GM21447 (cell line): ENCODE results near the gene ACTN3.
"Not testable (repeated sequence)": the region's sequence is repeated elsewhere in the genome, so short reads cannot be mapped to it uniquely, and the experiment has no call there.

ENCODE experiments used
- ATAC-seq: cut with Tn5 transposase; IDR thresholded peaks from one replicate; pipeline ENCODE4 v1.9.1; 2021; ENCODE audit not compliant: unreplicated experiment

Gene ACTN3

DNA sequence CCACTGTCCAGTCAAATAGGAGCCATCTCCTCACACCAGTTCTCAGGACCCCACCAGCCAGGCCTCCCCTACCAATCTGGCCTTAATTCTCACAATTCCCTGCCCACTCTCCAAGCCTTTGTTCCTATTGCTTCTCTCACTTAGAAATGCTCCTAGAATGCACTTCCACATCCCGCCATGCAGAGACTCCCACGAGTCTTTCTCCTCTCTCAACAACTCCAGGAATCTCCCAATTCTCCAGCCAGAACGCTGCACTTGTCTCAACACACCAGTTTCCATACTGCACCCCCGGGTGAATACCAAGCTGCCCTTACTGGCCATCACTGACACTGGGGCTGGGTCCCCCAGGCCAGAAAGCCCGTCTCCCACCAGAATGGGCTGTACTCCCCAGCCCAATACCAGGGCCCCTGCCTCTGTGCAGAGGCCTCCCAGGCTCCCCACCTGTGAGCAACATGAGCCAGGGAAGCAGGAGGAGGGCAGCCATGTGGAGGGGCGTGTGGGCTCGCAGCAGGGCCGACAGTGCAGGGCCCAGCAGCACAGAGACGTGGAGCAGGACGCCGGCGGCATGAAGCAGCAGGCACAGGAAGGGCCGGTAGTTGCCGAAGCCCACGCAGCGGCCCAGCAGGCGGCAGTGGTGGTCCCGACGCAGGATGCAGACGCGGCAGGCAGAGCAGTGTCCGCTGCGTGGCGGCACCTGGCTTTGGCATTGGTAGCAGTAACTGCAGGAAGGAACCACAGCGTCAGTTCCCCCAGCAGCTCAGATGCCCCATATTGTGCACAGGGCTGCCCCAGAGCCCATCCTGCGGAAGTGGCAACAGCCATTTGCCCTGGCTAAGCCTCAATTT, 3.2 kb upstream of the ACTN3 start:
- no peak for ATAC-seq

DNA sequence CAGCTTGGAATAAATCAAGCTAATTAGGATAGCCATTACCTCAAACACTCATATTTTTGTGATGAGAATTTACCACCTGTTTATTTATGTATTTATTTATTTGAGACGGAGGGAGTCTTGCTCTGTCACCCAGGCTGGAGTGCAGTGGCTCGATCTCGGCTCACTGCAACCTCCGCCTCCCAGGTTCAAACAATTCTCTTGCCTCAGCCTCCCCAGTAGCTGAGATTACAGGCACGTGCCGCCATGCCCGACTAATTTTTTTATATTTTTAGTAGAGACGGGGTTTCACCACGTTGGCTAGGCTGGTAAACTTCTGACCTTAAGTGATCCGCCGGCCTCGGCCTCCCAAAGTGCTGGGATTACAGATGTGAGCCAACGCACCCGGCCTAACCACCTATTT, 1.8 kb upstream of the ACTN3 start:
- ATAC-seq, result not testable (repeated sequence)

DNA sequence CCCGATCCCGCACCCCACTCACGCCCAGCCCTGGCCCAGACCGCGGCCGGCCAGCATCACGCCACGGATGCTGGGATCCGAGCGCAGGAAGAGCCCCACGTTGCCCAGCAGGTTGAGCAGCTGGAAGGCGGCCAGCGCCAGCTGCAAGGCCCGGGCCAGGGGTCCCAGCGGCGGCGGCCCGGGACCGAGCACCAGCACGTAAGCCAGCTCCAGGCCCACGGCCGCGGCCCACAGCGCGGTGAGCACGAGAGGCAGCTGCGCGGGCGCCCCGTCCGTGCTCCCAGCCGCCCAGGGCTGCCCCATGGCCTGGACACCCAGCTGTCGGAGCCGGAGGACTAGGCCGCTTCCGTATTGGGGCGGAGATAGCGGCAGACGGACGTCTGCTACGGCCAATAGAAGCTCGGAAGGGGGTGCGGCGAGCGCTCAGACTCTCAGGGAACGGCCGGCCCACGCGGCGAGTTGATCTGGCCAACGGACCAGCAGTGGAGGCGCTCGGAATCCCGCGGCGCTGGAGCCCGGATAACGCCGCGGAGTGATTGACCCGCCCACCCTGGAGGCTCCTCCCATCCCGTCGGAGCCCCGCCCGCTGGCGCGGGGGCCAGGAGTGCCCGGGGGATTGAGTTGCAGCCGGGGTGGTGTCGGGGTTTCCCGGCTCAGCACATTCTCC, 869 bp upstream of the ACTN3 start, which contains the start of gene ZDHHC24:
ZDHHC24 (minus strand) TSS at position 348 of the 667 bp plus-strand sequence; CDS start at position 303, 45 bp downstream.
- ATAC-seq, result peak; percentile 88

DNA sequence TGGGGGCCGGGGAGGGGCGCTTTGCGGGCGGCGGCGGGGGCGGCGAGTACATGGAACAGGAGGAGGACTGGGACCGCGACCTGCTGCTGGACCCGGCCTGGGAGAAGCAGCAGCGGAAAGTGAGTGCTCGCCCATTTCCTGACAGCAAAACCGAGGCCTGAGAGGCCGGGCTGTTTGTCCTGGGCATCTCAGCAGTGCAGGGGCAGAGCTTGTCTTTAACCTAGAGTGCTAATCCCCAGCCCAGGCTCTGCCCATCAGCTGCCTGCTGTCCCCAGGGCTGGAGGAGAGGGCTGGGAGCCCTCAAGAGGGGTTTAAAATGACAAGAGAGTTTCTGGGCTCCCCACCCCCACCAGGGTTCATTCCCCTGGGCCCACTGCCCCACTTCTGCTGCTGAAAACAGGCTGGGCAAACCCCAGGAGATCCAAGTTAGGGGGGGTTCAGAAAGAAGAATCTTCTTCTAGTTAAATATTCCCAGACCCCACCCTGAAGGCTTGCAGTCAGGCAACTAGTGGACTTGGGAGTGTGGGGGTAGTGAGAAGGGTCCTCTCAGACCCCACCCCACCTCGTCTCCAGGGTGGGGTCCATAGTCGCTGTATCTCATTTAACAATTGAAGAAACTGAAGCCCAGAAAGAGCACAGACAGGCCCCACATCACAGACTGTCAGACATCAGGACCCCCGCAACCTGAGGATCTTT, 411 bp downstream of the ACTN3 start:
- ATAC-seq, result no peak

DNA sequence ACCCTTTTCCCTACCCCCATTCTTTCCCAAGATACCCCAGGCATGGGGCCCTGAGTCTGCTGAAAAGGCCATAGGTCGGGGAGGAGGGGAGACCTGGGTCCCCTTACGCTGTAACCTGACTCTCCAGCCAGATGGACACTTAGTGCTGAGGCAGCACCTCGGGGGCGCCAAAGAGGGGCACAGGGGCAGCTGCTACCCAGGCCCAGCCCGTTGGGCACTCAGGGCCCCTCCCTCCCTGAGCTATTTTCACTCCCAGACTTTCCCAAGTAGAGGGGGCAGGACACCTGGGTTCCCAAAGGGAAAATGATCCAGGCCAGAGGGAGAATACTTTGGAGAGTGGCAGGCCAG, 933 bp downstream of the ACTN3 start:
- no peak for ATAC-seq

DNA sequence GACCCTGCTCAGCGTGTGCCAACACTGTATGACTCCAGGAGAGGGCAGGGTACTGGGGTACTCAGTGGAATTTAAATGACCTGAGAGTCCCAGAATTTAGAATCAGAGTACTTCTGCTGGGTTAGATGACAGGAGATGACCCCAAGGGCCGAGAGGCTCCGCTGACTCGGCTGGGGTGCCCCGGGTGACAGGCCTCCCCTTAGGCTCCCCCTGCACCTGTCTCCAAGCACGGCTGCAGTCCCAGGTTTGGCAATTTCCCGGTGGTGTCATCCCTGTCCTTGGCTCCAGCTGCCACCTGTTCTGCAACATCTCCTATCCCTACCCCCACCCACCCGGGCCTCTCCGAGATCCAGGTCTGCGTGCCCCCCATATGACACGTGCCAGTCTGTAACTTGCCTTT, 1.3 kb downstream of the ACTN3 start:
- no peak for ATAC-seq

DNA sequence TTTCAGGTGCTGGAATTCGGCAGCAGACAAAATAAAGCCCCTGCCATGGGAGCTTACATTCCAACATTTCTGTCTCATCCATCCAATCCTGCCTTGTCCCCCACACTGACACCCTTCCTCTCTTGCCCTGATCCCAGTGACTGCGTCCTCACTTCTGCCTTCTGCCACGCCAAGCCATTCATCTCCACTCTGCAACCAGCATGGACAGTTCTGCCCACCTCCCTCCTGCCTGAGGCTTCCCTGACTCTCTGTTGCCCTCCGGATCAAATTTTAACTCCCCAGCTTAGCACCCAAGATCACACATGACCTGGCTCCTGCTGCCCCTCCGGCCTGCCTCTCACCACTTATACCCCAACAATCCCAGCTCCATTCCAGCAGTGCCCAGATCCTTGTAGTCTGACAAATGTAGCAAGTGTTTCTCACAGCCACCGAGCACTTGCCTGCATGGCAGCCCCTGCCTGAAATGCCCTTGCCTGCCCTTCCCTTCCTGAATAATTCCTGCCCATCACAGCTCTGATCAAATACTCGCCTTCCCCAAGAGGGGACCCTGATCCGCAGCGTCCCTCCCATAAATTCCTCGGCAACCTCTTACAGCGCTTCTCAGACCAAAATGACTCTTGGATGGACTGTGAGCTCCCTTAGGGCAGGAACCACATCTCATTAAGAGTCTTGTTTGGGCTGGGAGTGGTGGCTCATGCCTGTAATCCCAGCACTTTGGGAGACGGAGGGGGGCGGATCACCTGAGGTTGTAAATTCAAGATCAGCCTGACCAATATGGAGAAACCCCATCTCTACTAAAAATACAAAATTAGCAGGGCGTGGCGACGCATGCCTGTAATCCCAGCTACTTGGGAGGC, 2.3 kb downstream of the ACTN3 start:
- ATAC-seq, result no peak

DNA sequence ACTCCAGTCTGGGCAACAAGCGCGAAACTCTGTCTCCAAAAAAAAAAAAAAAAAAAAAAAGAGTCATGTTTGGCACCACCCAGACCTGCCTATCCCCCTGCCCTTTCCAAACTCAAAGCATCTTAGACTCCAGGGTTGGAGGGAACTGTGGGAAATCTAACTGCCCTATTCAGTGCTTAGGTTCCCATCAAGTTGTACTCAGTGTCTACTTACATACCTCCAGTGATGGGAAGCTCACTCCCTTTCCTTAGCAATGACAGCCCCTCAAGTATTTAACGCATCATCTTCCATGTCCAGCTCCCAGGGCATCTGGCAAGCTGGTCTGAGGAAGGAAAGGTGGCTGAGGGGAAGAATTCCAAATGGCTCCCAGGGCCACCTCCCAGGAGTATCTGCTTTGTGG, 3.0 kb downstream of the ACTN3 start:
- no peak for ATAC-seq

DNA sequence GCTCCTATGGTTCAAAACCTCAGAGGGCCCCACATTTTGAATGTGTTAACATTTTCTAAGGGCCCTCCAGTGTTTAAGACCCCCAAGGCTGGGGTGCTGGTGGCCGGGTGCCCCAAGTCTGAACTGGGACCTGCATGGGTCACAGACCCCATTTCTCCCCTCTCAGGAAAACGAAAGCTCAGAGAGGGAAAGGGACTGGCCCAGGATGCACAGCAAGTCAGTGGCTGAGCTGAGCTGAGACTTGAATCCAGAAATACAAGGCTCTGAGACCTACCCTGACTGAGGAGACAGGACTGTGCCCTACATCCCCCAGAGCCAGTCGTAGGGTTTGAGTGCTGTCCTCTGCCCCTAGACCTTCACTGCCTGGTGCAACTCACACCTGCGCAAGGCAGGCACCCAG, 4.2 kb downstream of the ACTN3 start:
- ATAC-seq, result no peak

DNA sequence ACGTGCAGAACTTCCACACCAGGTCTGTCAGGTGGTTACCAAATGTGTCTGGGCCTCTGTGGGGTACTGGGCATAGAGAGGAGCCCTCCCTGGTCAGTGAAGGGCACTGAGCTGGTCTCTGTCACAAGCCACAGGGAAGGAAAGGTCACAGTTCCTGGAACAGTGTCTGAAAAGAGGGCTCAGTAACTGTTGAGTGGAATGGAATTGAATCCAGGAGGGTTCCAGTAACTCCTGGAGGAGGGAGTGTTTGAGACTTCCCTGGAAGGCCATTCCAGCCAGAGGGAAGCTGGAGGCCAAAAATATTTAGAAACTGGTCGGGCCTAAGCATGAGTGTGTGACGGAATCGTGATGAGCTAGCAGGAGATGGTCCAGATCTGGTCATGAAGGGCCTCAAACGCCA, 7.9 kb downstream of the ACTN3 start:
- ATAC-seq, result no peak

DNA sequence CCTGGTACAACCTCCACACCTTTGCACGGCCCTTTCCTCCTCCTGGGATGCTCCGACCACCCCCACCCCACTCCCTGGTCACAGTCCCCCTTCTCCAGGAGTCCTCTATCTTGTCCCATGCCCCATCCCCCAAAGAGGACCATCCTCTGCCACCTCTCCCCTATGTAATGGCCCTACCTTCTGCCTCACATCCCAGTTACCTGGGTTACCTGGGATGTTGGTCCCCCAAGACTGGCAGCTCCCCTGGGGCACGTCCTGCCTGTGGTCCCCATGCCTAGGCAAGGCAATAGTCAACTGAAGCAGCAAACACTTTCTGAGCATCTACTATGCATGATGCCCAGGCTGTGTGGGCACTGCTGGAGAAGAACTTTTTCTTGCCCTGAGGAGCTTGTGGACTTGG, 8.7 kb downstream of the ACTN3 start:
- no peak for ATAC-seq

DNA sequence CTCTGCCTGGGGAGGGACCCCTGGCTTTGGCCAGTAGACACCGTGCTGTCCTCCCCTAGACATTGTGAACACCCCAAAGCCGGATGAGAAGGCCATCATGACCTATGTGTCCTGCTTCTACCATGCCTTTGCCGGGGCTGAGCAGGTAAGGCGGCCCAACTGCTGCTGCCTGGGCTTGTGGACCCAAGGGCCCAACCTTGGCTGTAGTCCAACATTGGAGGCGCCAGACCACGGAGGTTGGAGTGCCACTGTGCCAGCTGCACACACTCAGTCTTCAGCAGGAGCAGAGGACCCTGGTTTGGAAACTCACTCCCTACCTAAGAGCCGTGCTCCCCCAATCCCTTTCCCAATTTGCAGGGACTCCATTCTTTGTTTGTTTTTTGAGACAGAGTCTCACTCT, 9.4 kb downstream of the ACTN3 start:
- ATAC-seq, result no peak

DNA sequence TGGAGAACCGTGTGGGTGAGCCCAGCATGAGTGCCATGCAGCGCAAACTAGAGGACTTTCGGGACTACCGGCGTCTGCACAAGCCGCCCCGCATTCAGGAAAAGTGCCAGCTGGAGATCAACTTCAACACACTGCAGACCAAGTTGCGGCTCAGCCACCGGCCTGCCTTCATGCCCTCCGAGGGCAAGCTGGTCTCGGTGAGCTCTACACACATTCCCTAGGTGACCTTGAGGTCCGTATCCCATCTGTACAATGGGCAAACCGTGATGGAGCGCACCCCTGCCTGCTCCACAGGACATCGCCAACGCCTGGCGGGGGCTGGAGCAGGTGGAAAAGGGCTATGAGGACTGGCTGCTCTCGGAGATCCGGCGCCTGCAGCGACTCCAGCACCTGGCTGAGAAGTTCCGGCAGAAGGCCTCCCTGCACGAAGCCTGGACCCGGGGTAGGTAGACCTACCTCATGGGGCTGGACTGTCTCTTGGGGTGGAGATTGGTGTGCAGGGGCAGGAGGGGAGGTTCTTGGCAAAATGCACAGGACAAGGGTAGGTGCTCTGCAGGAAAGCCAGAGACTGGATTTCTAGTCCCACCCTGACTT, 11.1 kb downstream of the ACTN3 start:
- ATAC-seq, result no peak

DNA sequence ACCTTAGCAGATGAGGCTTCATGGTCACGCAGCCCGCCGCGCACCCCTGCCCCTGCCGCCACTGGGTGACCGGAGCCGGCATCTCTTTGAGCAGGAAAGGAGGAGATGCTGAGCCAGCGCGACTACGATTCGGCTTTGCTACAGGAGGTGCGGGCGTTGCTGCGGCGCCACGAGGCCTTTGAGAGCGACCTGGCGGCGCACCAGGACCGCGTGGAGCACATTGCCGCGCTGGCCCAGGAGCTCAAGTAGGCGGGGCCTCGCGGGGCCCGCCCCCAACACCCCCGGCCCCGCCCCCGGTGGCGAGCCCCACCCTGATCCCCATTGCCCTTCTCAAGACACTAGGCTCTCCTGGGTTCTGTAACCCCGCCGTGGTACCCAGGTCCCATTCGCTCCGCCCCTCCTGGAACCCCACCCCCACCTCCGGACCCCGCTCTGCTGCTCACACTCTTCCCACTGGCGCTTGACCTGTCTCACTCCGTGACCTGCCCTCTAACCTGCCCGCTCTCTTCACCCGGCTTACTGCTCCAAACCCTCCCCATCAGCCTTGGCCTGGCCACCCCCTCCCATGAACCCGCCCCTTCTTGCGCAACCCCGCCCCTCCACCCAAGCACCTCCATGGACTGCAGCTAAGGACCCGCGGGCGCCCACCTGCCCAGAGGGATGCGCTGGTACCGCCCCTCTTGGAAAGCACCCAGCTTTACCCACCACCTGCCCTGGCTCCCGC, 12.6 kb downstream of the ACTN3 start:
- ATAC-seq, result no peak

DNA sequence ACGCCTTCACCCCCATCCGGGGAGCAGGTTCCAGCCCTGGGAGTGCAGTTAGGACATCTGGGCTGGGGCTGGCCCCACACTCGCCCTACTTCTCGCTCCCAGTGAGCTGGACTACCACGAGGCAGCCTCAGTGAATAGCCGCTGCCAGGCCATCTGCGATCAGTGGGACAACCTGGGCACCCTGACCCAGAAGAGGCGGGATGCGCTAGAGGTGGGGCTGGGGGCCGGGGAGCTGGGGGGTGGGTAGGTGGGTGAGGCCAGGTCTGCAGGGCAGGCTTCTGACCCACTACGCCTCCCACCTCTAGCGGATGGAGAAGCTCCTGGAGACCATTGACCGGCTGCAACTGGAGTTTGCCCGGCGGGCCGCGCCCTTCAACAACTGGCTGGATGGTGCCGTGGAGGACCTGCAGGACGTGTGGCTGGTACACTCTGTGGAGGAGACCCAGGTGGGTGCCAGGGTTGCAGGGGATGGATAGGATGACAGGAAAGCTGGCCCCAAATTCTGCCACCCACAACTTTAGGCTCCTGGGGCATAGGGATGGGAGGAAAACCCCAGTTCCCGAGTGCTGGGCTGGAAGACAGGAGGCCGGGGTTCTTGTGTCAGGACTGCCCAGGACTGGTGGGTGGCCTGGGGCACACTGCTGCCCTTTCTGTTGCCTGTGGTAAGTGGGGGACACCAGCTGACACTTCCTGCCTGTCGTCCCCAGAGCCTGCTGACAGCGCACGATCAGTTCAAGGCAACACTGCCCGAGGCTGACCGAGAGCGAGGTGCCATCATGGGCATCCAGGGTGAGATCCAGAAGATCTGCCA, 13.4 kb downstream of the ACTN3 start:
- ATAC-seq, result no peak

DNA sequence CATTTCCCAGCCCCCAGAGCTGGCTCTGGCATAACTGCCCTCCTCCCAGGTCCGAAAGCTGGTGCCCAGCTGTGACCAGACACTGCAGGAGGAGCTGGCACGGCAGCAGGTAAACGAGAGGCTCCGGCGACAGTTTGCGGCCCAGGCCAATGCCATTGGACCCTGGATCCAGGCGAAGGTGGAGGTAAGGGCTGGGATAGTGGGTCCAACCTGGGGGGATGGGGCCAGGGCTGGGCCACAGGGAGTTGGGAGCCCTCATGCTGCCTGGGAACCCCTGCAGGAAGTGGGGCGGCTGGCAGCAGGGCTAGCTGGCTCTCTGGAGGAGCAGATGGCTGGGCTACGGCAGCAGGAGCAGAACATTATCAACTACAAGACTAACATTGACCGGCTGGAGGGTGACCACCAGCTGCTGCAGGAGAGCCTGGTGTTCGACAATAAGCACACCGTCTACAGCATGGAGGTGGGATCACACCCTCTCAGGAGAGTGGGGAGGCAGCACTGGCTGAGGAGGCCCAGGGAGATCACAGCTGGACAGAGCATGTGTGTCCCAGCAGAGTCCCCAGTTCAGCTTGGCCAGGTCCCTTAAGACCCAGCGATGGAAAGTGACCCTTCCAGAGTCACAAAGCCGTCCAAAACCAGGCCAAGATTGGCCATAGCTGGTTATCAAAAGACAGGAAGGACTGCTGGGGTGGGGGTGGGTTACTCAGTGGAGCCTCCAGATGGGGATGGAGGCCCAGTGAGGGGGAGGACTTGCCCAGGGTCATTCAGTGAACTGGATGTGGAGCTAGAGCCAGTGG, 14.7 kb downstream of the ACTN3 start:
- ATAC-seq, result no peak

DNA sequence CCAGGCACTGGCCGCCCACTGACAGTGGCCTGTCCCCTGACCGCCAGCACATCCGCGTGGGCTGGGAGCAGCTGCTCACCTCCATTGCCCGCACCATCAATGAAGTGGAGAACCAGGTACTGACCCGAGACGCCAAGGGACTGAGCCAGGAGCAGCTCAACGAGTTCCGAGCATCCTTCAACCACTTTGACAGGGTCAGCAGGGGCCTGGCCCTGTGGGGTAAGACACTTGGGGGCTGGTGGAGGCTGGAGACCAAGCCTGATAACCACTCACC, 15.2 kb downstream of the ACTN3 start:
- ATAC-seq, result no peak

DNA sequence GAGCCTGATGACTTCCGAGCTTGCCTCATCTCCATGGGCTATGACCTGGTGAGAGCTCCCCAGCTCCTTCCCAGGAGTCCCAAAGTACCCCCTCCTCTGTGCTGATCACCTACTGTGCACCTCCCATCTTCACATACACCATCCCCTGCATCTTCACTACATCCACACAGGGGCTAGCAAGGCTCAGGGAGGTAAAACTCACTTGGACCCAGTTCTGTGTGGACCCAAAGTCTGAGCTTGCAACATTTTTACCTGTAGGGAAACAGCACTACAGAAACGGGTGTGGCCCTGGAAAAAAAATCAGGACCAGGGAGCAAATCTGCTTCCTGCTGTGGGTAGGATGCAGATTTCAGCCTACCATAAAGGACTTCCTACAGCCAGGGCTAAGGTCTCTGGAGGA, 15.6 kb downstream of the ACTN3 start:
- ATAC-seq, result no peak
